GM18519 (cell line): ENCODE measurements around the gene VAMP8.
A peak's percentile ranks its signal among the peaks of the same experiment; 100 is the strongest.
"Not testable (repeated sequence)": the region's sequence is repeated elsewhere in the genome, so short reads cannot be mapped to it uniquely, and the experiment has no call there.

Source experiments
- ATAC-seq: cut with Tn5 transposase; IDR thresholded peaks from one replicate; pipeline ENCODE4 v1.9.1; 2021; ENCODE audit warnings: mild to moderate bottlenecking, moderate library complexity; ENCODE audit not compliant: unreplicated experiment, low FRiP score

The VAMP8 gene

DNA sequence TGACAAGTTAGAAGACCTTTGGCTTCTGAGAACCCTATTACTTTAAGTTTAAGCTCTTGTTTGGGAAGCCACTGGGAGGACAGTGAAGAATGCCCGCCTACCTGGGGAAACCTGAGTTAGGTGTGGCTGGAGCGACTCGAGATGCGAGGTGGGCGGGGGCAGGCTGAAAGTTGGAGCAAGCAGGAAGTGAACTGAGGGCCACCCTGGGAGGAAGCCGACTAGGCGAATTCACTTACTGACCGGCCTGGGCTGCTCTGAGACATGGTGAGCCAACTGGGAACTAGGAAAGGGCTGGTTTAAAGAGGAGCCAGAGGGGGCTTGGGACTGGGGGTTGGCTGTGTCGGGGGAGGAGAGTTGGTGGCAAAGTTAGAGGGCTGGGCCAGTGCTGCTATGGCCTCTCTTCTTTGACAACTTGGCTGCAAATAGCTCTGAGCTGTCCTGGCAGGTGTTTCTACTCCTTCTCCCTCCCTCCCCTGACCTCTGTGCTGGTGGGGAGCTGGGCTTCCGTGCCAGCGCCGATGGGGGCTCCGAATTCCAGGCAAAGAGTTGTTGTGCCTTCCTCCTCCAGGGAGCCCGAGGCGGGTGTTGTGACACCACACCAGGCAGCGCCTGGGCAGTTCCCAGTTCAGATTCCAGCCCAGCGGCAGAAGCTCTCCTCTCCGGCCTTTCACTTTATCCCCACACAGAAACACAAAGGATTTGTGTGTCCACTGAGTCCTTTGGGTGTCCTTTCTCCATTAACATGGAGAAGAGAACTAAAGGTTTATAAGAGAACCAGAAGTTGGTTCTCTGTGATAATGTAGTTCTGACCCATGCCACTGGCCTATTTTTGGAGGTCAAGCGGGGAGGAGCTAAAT lies at the start of gene VAMP8:
VAMP8 (plus strand) TSS at position 201 of the 857 bp plus-strand sequence; CDS start at position 262, 61 bp downstream.
- ATAC-seq: no peak

DNA sequence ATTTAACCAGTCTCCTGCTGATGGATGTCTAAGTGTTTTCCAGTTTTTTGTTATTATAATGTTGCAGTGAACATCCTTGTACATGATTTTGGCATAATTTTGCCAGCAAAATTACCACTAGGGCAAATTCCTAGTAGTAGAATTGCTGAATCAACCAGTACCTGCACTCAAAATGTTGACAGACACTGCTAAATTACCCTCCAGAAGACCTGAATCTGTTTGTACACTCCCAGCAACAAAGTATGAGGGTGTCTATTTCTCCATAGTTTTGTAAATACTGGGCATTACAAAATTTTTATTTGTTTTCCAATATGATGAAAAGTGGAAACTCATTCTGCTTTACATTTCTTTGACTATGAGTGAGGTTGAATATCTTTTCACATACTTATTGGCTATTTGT lies 49.6 kb upstream of the VAMP8 start:
- ATAC-seq: no peak

DNA sequence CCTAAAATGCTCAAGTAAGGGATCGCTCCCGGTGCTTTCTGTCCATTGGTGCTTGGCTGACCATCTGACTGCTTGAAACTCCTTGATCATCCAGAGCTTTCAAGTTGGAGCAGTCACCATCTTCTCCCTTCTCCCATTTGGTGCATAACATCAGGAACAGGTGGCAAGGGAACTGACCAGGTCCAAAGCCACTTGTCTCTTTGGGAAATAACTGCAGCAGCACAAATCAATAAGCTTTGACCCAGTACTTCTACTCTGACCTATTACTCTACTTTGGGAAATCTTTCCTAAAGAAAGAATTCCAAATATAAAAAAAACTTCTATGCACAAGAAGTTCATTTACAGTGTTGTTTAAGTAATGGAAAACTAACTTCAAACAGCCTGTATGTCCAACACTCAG lies 49.0 kb upstream of the VAMP8 start:
- no peak for ATAC-seq

DNA sequence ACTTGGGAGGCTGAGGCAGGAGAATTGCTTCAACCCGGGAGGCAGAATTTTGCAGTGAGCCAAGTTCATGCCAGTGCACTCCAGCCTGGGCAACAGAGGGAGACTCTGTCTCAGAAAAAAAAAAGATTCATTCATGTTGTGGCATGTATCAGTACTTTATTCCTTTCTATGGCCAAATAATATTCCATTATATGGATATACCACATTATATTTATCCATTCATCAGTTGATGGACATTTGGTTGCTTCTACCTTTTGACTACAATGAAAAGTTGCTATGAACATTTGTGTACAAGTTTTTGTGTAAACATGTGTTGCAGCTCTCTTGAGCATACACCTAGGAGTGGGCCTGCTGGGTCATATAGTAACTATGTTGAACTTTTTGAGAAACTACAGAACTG lies 47.6 kb upstream of the VAMP8 start:
- ATAC-seq: no peak

DNA sequence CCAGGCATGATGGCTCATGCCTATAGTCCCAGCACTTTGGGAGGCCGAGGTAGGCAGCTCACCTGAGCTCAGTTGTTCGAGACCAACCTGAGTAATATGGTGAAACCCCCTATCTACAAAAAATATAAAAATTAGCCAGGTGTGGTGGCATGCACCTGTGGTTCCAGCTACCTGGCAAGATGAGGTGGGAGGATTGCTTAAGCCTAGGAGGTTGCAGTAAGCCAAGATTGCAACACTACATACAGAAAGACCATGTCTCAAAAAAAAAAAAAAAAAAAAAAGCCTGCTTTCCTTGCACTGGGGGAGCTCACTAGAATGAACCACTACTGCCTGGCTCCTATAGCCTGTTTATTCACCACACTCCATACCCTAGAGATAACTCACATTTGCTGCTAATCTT lies 45.8 kb upstream of the VAMP8 start:
- no peak for ATAC-seq

DNA sequence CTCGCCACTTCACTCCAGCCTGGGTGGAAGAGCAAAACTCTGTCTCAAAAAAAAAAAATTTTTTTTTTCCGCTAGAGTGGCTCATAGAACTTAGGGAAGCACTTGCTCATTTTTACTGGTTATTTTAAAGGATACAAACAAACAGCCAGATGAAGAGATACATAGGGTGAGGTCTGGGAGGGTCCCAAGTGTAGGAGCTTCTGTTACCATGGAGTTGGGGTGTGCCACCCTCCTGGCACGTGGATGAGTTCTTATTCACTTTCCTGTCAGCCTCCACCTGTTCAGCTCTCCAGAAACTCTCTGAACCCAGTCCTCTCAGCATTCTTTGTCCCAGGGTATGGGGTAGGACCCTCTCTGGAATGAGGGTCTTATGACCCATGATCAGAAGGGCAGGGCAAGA lies 43.3 kb upstream of the VAMP8 start:
- ATAC-seq: no peak

DNA sequence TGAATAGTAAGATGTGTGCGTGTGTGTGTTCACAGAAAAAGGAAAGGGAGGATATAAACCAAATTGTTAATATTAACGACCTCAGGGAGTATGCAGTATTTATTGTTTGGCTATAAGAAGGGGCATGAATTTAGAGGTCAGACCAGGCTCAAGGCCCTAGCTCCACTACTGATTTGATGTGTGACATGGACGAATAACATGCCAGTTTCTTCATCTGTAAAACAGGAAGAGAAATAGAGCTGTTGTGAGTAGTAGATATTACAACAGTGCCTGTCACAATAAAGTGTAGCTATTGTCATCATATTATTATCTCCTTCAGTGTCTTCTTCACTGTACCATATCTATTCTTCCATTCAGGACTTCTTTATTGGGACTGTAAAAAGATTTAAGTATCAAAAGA lies 42.5 kb upstream of the VAMP8 start:
- no peak for ATAC-seq

DNA sequence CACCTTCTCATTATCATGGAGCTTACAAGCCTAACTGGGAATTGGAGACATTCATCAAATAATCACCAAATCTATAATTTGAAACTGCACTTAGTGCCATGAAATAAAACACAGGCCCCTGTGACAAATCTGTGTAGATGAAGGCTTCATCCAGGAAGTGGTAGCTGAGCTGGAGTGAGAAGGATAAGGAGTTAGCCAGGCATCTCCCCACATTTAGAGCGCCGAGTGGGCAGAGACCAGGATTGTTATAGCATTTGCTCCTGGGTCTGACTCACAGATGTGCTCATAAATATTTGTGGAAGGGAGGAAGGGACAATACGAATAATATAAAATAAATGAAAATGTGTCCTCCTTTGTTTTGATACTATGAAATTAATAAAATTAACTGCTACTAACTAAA lies 40.9 kb upstream of the VAMP8 start:
- ATAC-seq: no peak

DNA sequence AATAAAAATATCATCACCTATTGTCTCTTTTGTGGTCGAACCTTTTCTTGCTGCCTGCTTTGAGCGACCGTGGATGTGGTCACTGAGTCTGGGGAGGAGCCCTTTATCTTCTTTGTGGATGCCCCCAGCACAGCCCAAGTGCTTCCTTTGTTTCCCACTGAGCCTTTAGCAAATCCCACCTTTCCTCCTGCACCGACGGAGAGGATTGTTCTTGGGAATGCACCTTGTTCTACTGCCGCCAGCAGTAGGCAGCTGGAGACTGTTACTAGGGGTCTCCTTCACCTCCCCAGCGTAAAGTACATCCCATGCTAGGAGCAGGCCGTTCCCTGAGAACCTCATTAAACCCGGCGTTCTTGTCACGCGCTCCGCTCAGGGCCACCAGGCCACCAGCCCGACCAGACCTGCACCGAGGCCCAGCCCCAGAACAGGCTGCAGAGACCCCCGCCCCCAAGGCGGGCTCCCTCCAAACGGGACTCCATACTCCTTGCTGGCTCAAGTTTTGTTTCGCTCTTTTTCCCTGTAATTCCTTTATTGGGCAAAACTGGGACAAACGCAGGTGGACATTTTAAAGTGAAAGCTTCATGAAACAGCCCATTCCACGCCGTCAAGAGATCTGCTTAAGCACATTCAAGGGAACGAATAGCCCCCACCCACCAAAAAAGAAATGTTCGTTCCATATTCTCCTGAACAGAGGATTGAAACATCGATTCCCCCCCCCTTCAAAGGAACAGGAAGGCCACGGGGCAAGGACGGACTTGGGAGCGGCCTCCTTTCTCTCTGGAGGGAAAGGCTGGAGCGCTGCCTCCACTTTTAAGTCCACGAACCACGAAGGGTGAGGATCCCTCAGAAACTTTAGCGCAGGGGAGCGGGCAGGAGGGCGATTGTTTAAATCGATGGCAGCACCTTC lies 39.5 kb upstream of the VAMP8 start:
- no peak for ATAC-seq

DNA sequence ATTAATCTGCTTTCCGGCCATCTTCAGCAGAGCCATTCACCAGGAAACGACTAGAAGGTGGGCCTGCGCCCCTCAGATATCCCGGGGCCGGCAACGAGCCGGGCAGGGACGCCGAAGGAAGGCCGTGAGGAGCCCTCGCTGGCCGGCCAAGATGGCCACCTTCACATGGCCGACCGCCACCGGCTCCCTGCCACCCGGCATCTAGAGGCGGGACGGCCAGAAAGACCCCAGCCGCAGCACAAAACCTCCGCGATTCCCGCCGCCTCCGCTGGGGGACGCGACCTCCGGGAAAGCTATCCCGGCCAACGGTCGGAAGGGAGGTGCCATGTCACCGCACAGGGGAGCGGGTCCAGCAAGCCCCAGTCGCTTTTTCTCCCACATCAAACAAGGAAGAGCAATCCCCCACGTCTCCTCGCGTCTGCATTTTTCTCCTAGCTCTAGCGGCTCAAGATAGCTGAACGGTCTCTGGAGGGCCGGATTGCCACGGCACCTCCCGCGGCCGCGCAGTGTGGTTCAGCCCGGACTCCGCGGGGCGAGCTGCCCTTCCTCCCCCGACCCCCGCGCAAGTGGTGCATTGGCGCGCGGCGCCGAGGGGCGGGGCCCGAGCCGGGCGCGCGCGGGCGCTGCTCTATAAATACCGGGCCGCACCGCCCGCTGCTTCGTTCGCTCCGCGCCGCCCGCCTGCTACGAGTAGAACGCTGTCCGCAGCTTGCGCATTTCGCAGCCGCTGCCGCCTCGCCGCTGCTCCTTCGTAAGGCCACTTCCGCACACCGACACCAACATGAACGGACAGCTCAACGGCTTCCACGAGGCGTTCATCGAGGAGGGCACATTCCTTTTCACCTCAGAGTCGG lies 38.7 kb upstream of the VAMP8 start, which contains the start of gene MAT2A:
MAT2A (plus strand) TSS at position 662 of the 854 bp plus-strand sequence; CDS start at position 782, 120 bp downstream.
- ATAC-seq: peak; percentile 48

DNA sequence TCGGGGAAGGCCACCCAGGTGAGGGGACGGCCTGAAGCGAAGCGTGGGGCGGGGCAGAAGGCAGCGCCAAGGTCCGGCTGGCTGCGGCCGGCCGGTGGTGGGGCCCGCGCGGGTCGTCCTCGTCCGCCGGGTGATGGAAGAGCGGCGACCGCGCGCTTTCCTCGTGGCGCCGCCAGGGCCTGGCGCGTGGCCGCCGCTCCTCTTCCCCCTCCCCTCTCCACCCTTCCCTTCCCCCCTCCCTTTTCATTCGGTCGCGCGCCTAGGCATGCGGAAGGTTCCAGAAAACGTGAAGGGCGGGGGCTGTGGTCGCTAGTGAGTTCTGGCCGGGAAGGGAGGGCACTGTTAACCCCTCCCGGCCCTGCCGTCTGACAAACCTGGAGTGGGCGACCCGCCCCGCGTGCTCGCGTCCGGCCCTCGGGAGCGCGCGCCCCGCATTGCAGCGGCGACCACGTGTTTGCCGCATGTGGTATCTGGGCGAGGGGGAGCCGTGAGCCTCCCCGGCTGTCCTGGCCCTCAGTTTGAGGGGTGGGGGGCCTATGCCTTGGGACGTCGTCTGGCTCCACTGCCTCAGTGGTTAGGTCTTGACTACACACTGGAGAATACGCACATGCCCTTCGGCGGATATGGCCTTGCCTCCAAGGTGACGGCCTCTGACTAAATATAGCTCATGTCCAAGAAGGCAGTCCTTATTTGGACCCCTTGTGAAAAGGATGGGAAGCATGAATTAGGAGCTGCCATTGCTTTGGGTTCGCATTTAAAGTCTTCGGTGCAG lies 37.8 kb upstream of the VAMP8 start:
- ATAC-seq: peak; percentile 24

DNA sequence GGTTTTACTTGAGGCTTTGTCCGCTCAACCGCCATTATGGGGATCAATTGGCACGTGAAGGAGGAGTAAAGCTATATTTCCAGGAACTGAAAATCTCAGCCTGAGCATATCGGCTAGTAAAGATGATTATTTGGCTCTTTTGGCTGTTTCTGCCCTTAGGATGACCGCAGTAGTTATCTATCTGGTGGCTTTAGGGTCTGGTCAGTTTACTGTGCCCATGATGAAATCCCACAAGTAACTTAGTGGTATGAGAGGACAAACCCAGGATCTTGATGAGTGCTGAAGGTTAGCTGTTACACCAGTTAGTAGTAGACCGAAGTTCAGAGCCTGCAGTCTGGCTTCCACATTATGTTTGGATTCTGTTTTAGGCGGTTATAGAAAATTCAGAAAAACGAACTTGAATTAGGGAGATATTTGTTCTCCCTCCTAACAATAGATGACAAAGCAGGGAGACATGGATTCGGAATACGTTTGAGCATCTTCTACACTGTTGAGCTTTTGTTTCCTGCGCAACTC lies 37.2 kb upstream of the VAMP8 start:
- no peak for ATAC-seq

DNA sequence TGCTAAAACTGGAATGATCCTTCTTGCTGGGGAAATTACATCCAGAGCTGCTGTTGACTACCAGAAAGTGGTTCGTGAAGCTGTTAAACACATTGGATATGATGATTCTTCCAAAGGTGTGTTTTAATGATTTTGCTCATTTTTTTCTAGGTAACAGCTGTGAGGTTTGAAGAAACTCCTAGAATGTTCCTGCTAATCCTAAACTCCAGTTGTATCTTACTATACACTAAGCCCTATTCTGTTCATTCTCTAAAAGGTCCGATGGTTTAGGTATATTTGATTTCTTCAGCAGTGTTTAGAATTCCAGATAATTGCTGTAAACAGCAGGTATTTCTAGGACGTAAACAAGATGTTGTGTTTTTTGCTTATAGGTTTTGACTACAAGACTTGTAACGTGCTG lies 36.1 kb upstream of the VAMP8 start:
- ATAC-seq: no peak

DNA sequence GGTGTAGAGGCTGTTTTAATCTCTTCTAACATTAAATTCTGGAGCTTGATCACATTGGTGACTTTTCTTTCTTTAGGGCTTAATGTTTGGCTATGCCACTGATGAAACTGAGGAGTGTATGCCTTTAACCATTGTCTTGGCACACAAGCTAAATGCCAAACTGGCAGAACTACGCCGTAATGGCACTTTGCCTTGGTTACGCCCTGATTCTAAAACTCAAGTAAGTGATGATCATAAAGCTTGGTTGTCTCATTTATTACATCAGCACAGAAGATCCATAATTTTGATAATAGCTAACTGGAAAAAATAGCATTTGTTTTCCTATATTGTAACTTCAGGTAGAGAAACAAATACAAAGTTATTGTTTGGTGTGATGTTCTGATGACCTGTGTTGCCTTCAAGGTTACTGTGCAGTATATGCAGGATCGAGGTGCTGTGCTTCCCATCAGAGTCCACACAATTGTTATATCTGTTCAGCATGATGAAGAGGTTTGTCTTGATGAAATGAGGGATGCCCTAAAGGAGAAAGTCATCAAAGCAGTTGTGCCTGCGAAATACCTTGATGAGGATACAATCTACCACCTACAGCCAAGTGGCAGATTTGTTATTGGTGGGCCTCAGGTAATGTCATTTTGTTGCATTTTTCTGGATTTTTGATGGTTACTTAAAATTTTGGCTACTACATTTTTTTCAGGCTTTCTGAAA lies 35.5 kb upstream of the VAMP8 start:
- ATAC-seq: no peak

DNA sequence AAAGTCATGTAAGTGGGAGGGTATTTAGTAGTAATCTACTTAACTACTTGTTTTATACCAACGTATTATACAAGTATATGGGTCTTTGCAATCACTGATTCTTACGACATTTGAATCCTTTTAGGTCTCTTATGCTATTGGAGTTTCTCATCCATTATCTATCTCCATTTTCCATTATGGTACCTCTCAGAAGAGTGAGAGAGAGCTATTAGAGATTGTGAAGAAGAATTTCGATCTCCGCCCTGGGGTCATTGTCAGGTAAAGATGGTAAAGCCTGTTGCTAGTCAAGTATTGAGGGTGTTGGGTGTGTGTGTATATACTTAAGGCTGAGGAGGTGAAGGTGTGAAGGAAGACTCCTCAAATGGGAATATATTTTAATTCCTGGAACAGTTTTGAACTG lies 34.6 kb upstream of the VAMP8 start:
- no peak for ATAC-seq

DNA sequence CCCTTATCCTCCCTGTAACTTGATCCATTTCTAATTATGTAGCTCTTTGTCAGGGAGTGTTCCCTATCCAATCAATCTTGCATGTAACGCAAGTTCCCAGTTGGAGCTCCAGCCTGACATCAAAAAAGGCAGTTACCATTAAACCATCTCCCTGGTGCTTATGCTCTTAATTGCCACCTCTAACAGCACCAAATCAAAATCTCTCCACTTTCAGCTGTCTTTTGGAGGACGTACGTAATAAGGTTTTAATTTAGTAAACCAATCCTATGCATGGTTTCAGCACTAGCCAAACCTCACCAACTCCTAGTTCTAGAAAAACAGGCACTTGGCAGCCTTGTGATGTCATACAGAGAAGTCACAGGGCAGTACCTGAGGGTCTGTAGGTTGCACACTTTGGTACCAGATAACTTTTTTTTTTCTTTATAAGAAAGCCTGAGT lies 33.1 kb upstream of the VAMP8 start:
- not testable (repeated sequence) for ATAC-seq

DNA sequence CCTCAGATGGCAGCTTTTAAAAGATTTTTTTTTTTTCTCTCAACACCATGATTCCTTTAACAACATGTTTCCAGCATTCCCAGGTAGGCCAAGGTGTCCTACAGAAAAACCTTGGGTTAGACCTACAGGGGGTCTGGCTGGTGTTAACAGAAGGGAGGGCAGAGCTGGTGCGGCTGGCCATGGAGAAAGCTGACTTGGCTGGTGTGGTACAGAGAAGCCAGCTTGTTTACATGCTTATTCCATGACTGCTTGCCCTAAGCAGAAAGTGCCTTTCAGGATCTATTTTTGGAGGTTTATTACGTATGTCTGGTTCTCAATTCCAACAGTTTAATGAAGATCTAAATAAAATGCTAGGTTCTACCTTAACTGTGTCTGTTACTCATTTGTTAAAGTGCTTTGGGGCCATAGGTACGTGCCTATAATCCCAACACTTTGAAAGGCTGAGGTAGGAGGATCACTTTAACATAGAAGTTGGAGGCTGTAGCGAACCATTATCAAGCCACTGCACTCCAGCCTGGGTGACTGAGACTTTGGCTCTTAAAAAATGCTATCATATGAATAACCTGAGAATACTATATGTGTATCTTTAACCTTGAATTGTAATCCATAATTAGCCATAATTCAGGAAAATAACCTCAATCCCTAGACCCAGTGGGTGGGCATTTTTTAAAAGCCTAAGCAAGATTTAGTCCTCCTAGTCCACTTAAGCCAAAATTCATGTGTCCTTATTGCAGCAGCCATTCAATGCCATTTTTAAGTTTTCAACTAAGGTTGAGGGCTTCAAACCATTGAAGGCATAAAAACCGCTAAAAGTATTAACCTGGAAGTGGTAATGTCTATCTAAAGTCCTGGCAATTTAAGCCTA lies 32.2 kb upstream of the VAMP8 start:
- ATAC-seq: not testable (repeated sequence)

DNA sequence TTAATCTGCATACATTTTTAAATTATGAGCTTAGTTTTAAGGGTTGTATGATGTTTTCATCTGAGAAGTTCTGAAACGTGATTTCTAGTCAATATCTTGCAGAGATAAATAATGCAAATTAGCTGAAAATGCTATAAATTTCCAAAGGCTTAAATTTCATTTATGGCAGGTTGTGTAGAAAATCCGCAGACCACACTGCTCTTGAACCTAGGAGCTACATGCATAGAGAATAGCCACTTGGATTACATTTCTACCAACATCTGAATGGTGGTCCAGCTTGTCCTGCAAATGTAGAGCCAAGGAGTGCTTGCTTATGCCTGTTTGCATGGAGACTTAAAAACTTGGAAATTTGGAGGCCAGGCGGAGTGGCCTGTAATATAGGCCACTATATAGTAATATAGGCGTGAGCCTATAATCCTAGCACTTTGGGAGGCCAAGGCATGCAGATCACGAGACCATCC lies 31.6 kb upstream of the VAMP8 start:
- no peak for ATAC-seq
